OCI-LY7 (cell line): ENCODE data around the gene MARCHF4. TPM values are rescaled to one million over a fixed set of nuclear protein-coding genes. Genes with fewer than 3 reads are reported as not detected.

Source experiments
- BruUV-seq: library from RNA; stranded (reverse); fragments of 400-500 nt; replicated peaks from 2 replicates; lab custom pipeline; 2021; lab: Mats Ljungman, UMichigan
- CTCF ChIA-PET: fragments of 300-600 bp; sonication (Branson Sonifier 250); formaldehyde crosslinking; loops from one replicate; lab custom pipeline; 2022; ENCODE audit warnings: antibody characterized with exemption; ENCODE audit not compliant: unreplicated experiment; lab: Charles Lee
- POLR2A ChIA-PET: fragments of 300-600 bp; sonication (Branson Sonifier 250); formaldehyde crosslinking; loops from one replicate; lab custom pipeline; 2022; ENCODE audit warnings: antibody characterized with exemption; lab: Charles Lee
- DNase-seq: peaks from one replicate; pipeline ENCODE4 v3.0.0-alpha.2; 2015; ENCODE audit warnings: low spot score
- H2AFZ ChIP-seq: fragments of 200-600 bp; sonication (generic), shearing (Covaris generic); 2 replicates; pipeline ENCODE4 v1.6.1; 2014; ENCODE audit warnings: mild to moderate bottlenecking, antibody characterized with exemption, low read length, moderate library complexity
- H3K27ac ChIP-seq: fragments of 200-600 bp; sonication (generic); 2 replicates; pipeline ENCODE4 v1.5.1; 2014; ENCODE audit warnings: mixed run types, low read depth, mild to moderate bottlenecking, moderate library complexity, low read length, inconsistent platforms; ENCODE audit not compliant: poor library complexity, severe bottlenecking
- H3K36me3 ChIP-seq: fragments of 200-600 bp; sonication (generic); 2 replicates; pipeline ENCODE4 v1.6.1; 2014; ENCODE audit warnings: mild to moderate bottlenecking, antibody characterized with exemption, low read length, moderate library complexity, mixed read lengths; ENCODE audit not compliant: insufficient read depth
- H3K4me1 ChIP-seq: fragments of 200-600 bp; sonication (generic); 2 replicates; pipeline ENCODE4 v1.5.1; 2014; ENCODE audit warnings: mild to moderate bottlenecking, low read length; ENCODE audit not compliant: insufficient read depth, poor library complexity, severe bottlenecking
- H3K4me2 ChIP-seq: fragments of 200-600 bp; sonication (generic); 2 replicates; pipeline ENCODE4 v1.6.1; 2014; ENCODE audit warnings: mild to moderate bottlenecking, low read length
- H3K4me3 ChIP-seq: fragments of 200-600 bp; sonication (generic); 2 replicates; pipeline ENCODE4 v1.5.1; 2014; ENCODE audit warnings: mild to moderate bottlenecking, low read depth, low read length; ENCODE audit not compliant: poor library complexity, severe bottlenecking
- H3K79me2 ChIP-seq: fragments of 200-600 bp; sonication (generic); 2 replicates; pipeline ENCODE4 v1.6.1; 2016; ENCODE audit warnings: low read depth, mild to moderate bottlenecking, low read length, moderate library complexity, mixed read lengths; ENCODE audit not compliant: insufficient read depth
- H3K9me2 ChIP-seq: fragments of 200-600 bp; sonication (generic); 2 replicates; pipeline ENCODE4 v1.6.1; 2016; ENCODE audit warnings: mild to moderate bottlenecking, low read length, mixed read lengths; ENCODE audit not compliant: insufficient read depth
- H3K9me3 ChIP-seq: fragments of 200-600 bp; sonication (generic); 2 replicates; pipeline ENCODE4 v1.6.1; 2014; ENCODE audit warnings: mild to moderate bottlenecking, mixed run types, low read length, mixed read lengths
- H4K20me1 ChIP-seq: fragments of 200-600 bp; sonication (generic); 2 replicates; pipeline ENCODE4 v1.6.1; 2014; ENCODE audit warnings: mild to moderate bottlenecking, antibody characterized with exemption, low read length, moderate library complexity, mixed read lengths; ENCODE audit not compliant: insufficient read depth
- CTCF ChIP-seq: fragments of 200-600 bp; sonication (generic); conservative IDR thresholded peaks from 2 replicates; pipeline ENCODE4 v1.5.1; 2014; ENCODE audit warnings: mild to moderate bottlenecking, antibody characterized with exemption, low read length, moderate library complexity, mixed read lengths
- EZH2phosphoT487 ChIP-seq: fragments of 200-600 bp; sonication (generic); IDR thresholded peaks from 2 replicates; pipeline ENCODE4 v1.6.1; 2018; ENCODE audit warnings: low read depth, borderline replicate concordance, mild to moderate bottlenecking, mixed run types, antibody characterized with exemption, low read length, moderate library complexity, mixed read lengths
- intact Hi-C: fragments of 100-400 bp; cut with micrococcal nuclease; formaldehyde crosslinking; loops from one replicate; pipeline ENCODE4 v1.10.0; 2022; ENCODE audit not compliant: unreplicated experiment
- total RNA-seq, 2 experiments: library from RNA; depleted of rRNA in 1 of 2; stranded (reverse); fragments of >200 nt in 1 of 2; shearing (Covaris generic) in 1 of 2; gene quantifications; 2 replicates each; pipeline ENCODE4 v1.2.3, GENCODE V29; 2014 to 2022

Gene MARCHF4
- total RNA-seq, 2 experiments from 2014 or later = not detected

GRCh38 chr2:216366777-216367471 lies 5.4 kb downstream of the MARCHF4 start:
- no peaks in the 10 kb centered on the region for H3K9me3 ChIP-seq
- H3K9me2 ChIP-seq = no peaks in the 10 kb centered on the region
- H3K4me3 ChIP-seq = no peak overlapping the region
- H3K79me2 ChIP-seq = no peaks in the 10 kb centered on the region
- no peak overlapping the region for H2AFZ ChIP-seq
- no peaks in the 10 kb centered on the region for H4K20me1 ChIP-seq
- CTCF ChIA-PET = no interaction called here
- H3K4me2 ChIP-seq = no peak overlapping the region
- no peaks in the 10 kb centered on the region for H3K36me3 ChIP-seq
- BruUV-seq = no TSS peak
- POLR2A ChIA-PET = interaction anchor here (1.2 kb wide), 1 partner anchor 14 kb away, joined by 4 read pairs; no protein-coding TSS in a partner anchor
- DNase-seq = no peak
- H3K27ac ChIP-seq = no peak overlapping the region
- no peak for TF ChIP-seq CTCF
- TF ChIP-seq EZH2phosphoT487 = no peak
- no peaks in the 10 kb centered on the region for H3K4me1 ChIP-seq
- intact Hi-C loops = no loop called here

- no peak for TF ChIP-seq CTCF
- TF ChIP-seq EZH2phosphoT487 = no peak
- Histone ChIP-seq H3K9me3 (no peaks in the 10 kb centered on the region), H3K9me2 (no peaks in the 10 kb centered on the region), H4K20me1 (no peaks in the 10 kb centered on the region), H3K4me1 (no peaks in the 10 kb centered on the region), H3K4me3 (no peak overlapping the region), H2AFZ (no peak overlapping the region), H3K36me3 (no peaks in the 10 kb centered on the region), H3K79me2 (no peaks in the 10 kb centered on the region), H3K4me2 (no peak overlapping the region), H3K27ac (no peak overlapping the region)
- intact Hi-C loops = no loop called here
- ChIA-PET CTCF (no interaction called here), POLR2A (interaction anchor here (0.8 kb wide), 1 partner anchor 8 kb away, joined by 4 read pairs; no protein-coding TSS in a partner anchor)
- no peak for DNase-seq
- no TSS peak for BruUV-seq
These were observed 6.8 kb downstream of the MARCHF4 start for GRCh38 chr2:216365518-216365917.

GRCh38 chr2:216363221-216363620 lies 9.1 kb downstream of the MARCHF4 start:
- no peak overlapping the region for H3K27ac ChIP-seq
- H3K79me2 ChIP-seq = no peaks in the 10 kb centered on the region
- CTCF ChIA-PET = no interaction called here
- no peaks in the 10 kb centered on the region for H3K9me2 ChIP-seq
- H3K4me1 ChIP-seq = no peaks in the 10 kb centered on the region
- H4K20me1 ChIP-seq = no peaks in the 10 kb centered on the region
- H2AFZ ChIP-seq = no peak overlapping the region
- POLR2A ChIA-PET = no interaction called here
- TF ChIP-seq CTCF = no peak
- no peak for TF ChIP-seq EZH2phosphoT487
- H3K9me3 ChIP-seq = no peaks in the 10 kb centered on the region
- no peak overlapping the region for H3K4me3 ChIP-seq
- H3K36me3 ChIP-seq = no peaks in the 10 kb centered on the region
- intact Hi-C loops = no loop called here
- BruUV-seq = no TSS peak
- no peak for DNase-seq
- H3K4me2 ChIP-seq = no peak overlapping the region
